GM21423 (cell line): Measurements from ENCODE around the gene SERPIND1.

Experiments
- ATAC-seq: cut with Tn5 transposase; IDR thresholded peaks from one replicate; pipeline ENCODE4 v1.9.1; 2021; ENCODE audit warnings: mild to moderate bottlenecking, moderate library complexity; ENCODE audit not compliant: unreplicated experiment

Gene SERPIND1

GRCh38 chr22:20788627-20789344, 14.9 kb downstream of the SERPIND1 start:
- ATAC-seq, result no peak

DNA sequence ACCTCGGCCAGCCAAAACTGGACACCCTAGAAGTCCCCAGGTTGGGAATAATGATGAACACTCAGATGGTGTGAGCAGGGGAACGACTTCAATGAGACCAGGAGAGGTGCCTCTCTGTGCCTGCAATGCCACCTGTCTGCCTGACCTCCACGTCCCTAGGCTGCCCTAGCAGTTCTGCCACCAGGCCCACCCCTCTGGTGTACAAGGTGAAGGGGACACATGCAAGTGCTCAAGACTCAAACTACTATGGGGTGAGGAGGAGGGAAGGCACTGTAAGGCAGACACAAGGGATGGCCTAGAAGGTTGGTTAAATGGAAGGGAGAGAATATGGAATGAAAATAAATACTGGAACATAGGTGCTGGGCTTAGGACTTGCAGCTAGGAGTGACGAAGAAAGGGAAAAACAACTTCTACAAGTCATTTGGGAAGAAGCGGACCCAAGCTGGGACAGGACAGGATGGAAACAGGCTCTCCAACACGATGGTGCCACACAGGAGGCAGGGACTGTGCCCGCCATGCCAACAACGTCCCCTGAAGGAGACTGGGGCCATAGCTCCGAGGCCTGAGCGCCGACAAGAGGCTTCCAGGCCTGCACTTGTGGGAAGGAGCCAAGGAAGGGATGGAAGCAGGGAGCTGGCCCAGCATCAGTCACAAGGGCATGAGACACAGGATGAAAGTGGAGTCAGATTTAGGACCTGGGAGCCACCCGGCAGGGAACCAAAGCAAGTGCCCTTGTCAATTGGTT, 18.5 kb downstream of the SERPIND1 start:
- ATAC-seq, result no peak

- no peak for ATAC-seq
Measured at GRCh38 chr22:20792966-20793728, 19.2 kb downstream of the SERPIND1 start.

DNA sequence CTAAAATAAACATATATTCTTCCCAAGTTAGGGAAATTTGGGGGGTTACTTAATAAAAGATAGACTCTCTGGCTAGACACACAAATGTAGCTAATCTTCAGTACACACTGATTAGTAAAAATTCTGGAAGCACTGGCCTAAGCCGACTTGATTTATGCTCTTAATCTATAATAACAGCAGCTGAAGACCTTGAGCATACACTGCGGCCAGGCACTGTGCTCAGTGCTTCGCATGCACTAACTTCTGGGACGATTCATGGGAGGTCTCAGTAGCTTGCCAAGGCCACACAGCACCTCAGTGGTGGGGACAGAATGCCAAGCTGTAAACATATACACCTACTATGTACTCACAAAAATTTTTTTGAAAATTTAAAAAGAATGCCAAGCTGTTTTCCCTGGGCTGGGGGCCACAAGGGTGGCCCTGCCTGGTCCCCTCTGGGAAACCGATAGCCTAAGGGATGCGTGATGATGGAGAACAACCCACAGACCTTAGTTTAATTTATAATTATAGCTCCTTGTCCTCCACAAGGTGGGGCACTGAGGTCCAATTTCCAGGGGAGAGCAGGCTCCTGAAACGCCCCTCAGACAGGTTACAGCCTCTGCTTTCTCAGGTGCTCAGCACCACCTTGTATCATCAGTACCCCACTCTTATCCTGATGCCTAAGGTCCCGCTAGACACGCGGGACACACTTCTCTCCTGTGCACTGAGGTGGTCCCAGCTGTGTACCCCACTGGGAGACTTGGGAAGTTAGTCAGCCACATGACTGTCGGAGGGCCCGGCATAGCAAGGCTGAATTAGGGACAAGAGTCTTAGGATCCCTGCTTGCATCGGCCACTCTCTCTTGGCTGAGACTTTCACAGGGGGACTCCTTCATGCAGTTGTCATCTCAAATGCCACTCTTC, 20.1 kb downstream of the SERPIND1 start:
- no peak for ATAC-seq

DNA sequence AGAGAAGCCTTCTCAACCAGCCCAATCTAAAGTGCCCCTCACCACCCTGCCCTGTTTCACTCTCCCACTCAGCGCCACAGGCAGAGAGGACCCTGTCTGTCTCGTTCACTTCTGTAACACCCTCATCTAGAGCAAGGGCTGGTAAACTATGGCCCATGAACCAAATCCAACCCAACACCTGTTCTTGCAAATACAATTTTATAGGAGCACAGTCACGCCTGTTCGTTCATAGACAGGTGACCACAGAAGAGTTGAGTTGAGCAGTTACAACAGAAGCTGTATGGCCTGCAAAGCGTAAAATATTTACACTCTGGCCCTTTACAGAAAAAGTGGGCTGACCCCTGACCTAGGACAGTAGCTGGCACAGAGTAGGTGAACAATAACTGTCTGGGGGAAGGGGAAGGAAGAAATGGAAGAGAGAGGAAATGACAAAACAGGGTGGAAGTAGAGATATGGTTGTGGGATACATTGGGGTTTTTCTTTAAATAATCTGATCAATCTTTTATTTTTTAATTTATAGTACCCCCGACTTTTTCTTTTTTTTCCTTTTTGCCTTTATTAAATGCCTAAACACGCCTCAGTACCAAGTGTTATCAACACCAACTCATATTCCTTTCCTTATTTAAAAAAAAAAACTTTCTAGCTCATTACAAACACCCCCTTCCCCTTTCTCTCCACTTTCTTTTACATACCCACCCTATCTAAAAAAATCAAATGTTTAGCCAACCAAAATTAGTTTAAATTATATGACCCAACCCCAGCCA, 20.9 kb downstream of the SERPIND1 start:
- ATAC-seq, result no peak

DNA sequence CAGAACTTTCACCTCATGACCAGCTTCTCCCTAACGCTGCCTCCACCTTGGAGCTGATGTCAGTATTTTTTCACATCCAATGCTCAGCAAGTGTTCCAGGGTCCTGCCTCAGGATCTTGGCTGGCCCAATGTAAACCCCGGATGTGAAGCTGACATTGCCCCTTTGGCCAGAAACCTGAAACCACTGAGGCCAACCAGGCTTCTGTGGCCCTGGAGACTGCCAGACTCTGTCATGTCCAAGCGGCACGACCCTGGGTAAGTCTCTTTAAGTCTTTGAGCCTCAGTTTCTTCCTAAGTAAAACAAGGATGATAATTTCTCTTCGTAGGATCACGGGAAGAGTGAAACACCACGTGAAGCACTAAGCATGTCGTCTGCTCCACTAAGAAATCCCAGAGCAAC, 22.8 kb downstream of the SERPIND1 start:
- ATAC-seq, result no peak

GRCh38 chr22:20798218-20798617, 24.3 kb downstream of the SERPIND1 start:
- no peak for ATAC-seq

DNA sequence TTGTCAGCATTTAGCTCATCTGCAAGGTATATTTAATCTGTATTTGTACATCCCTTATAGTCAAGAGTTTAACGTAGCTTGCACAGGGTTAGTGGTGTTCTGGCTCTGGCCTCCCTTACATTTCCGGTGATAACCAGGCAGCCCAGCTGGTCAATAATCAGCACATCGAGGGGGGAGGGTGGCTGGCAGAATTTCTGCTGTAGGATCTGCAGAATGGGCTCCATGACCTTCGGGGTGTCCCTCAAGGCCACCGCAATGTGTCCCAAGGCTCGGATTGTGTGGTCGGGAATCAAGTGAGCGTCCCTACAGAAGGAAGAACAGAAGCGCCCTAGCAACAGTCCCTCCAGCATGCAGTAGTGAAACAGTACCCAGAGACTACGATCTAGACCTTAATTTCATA, 25.1 kb downstream of the SERPIND1 start:
- no peak for ATAC-seq

- ATAC-seq, result no peak
Measured at GRCh38 chr22:20799449-20799848, 25.5 kb downstream of the SERPIND1 start.

- ATAC-seq, result no peak
Measured at GRCh38 chr22:20802452-20802851, 28.5 kb downstream of the SERPIND1 start.

GRCh38 chr22:20802922-20803553, 29.1 kb downstream of the SERPIND1 start:
- no peak for ATAC-seq

DNA sequence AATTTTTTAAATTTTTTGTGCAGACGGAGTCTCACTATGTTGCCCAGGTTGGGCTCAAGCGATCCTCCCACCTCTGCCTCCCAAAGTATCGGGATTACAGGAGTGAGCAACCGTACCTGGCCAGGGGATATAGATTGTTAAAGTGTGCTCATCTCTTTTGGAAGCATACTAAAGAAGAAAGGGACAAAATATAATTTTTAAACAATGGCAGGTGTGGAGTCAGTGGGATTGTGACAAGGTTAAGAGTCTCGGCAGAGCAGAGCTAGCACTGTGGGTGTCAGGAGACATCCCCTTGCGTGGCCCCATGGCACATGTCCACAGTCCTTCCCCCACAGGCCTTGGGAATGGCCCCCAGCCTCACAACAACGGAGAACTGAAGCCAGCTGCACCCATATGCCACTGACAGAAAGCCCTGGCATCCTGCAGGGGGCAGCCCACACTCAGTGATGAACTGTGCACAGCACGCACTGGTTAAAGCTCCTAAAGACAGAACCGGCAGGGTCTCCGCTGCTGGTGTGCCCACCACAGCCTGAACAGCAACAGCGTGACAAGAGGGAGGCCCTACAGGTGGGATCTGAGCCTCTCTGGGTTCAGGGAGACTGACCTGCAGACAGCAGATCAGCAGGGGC, 29.9 kb downstream of the SERPIND1 start:
- no peak for ATAC-seq

DNA sequence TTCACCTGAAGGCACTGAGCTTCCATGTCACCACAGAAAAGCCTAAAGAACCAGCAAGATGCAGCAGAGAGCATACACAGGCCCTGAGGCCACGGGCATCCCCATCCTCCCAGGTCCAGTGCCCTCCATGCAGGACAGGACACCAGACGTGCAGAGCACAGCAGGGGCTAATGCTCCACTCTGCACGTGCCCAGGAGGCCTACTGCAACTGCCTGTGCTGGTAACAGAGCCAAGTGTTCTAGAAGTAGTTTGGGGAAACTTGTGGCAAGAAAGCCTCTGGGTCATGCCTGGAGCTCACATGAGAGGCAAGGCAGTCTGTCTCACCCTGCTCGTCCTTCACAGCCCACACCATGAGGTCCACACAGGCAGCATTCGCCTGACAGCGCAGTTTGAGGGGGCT, 30.7 kb downstream of the SERPIND1 start:
- ATAC-seq, result no peak

GRCh38 chr22:20805972-20806471, 32.1 kb downstream of the SERPIND1 start:
- ATAC-seq, result no peak

- no peak for ATAC-seq
Measured at GRCh38 chr22:20807315-20807752, 33.4 kb downstream of the SERPIND1 start.

DNA sequence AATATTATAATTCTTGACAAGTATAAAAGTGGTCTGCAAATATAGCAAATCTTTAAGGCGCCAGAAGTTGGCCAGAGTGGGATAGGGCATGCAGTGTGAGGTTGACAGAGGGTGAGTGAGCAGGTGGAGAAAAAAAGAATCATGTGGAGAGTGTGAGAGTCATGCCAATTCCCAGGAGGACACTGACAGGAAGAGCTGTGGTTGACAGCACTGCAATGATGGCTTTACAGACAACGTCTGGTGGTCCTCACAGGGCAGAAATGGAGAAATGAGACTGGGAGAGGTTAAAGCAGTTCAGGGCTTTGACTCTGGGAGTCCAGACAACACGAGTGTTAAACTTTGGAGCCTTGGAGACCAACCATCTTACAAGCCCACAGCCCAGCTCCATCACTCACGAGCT, 34.9 kb downstream of the SERPIND1 start:
- ATAC-seq, result no peak

DNA sequence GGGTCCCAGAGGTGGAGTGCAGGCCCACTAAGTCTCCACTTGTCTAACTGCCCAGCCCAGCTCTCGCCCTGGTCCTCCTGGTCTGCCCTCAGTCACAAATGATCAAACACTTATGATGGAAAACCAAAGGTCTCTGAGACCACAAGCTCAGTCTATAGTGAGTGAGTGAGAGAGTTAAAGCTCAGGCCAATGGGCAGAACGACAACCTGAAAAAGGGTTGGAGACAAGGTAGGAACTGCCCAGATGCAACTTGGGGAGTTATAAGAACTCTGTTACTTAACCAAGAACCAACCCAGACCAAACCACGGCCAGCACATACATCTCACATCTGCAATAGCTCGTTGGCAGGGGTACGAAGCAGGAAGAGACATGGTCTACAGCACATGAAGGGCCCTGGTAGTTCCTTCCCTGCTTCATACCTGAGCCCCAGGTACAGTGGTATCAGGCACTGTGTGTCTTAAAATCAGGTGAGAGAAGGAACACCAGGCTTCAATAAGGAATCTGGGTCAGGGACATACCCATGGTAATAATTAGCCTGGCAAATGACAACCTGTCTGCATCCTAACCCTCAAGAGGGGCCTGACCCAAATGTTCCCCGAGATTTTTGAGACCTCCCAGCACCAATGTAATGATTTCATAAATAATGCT, 35.7 kb downstream of the SERPIND1 start:
- ATAC-seq, result no peak

DNA sequence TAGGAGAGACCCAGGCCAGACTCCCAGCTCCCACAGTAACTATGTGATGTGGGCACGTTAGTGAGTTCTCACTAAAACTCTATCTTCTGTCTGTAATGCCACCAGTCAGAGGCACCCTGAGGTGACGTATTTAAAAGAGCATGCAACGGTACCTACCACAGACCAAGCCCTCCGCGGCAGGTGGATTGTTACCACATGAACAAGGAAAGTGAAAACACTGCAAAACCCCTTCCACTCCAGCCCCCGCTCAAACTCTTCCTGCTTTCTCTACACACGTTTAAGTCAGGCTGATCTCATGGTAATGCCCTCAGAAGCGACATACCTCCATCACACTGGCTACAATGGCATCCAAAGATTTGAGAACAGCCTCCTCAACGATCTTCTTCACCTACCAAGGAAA, 36.7 kb downstream of the SERPIND1 start:
- ATAC-seq, result no peak
